HG03108 (cell line): ENCODE data around the gene PRTN3.
"Not testable (repeated sequence)": the region's sequence is repeated elsewhere in the genome, so short reads cannot be mapped to it uniquely, and the experiment has no call there.

ENCODE experiments used
- ATAC-seq: cut with Tn5 transposase; IDR thresholded peaks from one replicate; pipeline ENCODE4 v1.9.1; 2021; ENCODE audit warnings: moderate library complexity; ENCODE audit not compliant: unreplicated experiment

The PRTN3 gene

DNA sequence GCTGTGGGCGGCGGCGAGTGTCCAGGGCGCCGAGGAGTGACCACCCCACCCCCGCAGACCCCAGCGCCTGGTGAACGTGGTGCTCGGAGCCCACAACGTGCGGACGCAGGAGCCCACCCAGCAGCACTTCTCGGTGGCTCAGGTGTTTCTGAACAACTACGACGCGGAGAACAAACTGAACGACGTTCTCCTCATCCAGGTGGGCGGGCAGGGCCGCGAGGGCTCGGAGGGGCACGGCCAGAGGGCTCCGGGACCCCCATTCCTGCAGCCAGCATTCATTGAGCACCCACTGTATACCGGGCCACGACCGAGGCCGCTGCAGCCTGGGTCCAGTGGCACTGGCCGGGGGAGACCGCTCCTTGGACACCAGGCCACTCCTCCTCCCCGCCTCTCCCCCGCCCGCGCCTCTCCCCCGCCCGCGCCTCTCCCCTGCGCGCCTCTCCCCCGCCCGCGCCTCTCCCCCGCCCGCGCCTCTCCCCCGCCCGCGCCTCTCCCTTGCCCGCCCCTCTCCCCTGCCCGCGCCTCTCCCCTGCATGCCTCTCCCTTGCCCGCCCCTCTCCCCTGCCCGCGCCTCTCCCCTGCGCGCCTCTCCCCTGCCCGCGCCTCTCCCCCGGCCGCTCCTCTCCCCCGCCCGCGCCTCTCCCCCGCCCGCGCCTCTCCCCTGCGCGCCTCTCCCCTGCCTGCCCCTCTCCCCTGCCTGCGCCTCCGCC is 3.2 kb downstream of the PRTN3 start:
- no peak for ATAC-seq

DNA sequence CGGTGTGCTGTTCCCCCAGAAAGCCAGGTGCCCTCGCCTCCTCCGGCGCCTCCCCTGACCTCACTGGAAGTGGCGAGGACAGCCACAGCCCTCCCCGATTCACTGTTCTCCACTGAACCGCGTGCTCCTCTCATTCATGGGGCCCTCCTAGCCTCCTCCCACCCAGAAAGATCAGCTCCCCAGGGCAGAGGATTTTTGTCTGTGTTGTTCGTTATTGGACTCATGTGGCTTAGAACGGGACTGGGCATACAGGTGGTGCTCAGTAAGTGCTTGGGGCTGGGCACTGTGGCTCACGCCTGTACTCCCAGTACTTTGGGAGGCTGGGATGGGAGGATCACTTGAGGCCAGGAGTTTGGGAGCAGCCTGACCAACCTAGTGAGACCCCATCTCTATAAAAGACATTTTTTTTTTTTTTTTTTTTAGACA is 3.8 kb downstream of the PRTN3 start:
- no peak for ATAC-seq

DNA sequence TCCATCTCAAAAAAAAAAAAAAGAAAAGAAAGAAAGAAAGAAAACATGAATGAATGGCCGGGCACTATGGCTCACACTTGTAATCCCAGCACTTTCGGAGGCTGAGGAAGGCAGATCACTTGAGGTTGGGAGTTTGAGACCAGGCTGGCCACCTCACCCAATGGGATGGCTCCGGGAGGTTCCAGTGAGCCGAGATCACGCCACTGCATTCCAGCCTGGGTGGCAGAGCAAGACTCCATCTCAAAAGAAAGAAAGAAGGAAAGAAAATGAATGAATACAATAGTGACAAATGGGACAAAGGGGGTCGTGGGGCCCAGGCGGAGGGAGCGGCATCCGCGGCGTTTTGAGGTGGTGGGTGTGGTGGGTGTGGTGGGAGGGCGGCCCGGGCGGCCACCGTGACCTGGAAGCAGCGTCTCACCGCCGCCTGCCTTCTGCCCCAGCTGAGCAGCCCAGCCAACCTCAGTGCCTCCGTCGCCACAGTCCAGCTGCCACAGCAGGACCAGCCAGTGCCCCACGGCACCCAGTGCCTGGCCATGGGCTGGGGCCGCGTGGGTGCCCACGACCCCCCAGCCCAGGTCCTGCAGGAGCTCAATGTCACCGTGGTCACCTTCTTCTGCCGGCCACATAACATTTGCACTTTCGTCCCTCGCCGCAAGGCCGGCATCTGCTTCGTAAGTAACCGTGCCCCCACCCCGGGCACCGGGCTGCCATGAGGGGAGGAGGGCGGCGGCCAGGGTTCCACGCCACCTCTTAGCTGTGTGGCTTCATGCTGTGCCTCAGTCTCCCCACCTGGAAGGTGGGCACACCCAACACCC is 5.1 kb downstream of the PRTN3 start:
- no peak for ATAC-seq

- ATAC-seq = no peak
Observed at GRCh38 chr19:848386-848921, 7.7 kb downstream of the PRTN3 start.

GRCh38 chr19:849195-849594 is 8.4 kb downstream of the PRTN3 start:
- ATAC-seq = not testable (repeated sequence)

DNA sequence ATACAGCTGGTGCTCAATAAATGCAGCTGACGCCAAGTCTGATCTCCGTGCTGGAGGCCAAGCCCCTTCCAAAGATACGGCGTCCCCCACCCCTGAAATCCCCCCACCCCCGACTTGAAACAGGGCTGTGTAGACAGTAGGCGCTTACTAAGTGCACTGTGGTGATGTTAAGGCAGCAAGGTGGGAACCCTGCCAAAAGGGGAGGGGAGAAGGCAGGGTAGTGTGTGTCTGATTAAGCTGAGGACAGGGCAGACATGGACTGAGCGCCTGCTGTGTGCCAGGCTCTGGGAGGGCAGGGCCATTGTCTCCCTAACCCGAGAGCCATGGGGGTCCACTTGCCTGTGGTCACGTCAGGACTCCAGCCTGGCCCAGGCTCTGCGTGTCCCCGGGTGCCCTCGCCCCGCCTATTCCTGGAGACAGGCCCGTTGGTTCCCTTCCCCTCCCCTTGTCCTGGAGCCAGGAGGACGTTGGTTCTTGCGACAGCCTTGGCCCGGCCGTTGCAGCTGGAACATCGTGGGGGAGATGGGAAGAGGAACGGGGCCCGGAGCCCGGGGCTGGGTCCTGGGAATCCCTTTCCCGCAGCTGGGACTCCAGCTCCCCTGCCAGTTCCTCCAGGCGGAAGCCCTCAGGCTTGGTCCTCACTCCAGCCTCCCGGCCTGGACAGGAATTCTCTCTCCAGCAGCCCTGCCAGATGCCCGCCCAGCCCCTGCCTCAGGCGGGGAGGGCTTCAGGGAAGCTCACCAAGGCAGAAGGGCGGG is 9.6 kb downstream of the PRTN3 start:
- ATAC-seq = no peak

DNA sequence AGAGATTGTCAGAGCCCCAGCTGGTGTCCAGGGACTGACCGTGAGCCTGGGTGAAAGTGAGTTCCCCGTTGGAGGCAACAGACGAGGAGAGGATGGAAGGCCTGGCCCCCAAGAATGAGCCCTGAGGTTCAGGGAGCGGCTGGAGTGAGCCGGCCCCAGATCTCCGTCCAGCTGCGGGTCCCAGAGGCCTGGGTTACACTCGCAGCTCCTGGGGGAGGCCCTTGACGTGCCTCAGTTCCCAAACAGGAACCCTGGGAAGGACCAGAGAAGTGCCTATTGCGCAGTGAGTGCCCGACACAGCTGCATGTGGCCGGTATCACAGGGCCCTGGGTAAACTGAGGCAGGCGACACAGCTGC is 10.2 kb downstream of the PRTN3 start:
- no peak for ATAC-seq

GRCh38 chr19:852136-853013 is 11.6 kb downstream of the PRTN3 start, which contains the start of gene ELANE:
ELANE (plus strand) TSS chr19:852303; CDS start chr19:852329, 26 bp downstream.
- ATAC-seq = no peak

DNA sequence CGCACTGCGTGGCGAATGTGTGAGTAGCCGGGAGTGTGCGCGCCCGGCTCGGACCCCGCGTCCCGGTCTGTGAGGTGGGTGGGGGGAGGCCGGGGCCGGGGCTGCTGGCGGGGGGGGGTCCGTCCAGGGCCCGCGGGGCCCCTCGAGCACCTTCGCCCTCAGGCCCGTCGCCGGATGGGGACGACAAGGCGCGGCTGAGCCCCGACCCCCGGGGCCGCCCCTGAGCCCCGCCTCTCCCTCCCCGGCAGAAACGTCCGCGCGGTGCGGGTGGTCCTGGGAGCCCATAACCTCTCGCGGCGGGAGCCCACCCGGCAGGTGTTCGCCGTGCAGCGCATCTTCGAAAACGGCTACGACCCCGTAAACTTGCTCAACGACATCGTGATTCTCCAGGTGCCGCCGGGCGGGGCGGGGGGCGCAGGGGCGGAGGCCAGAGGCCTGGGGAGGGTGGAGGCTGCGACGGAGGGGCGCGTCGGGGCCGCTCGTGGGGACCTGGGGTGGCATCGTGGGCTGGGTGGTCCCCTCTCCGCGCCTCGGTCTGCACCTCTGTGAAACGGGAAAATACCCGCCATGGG is 12.3 kb downstream of the PRTN3 start:
- no peak for ATAC-seq

GRCh38 chr19:853614-854220 is 12.9 kb downstream of the PRTN3 start:
- not testable (repeated sequence) for ATAC-seq

GRCh38 chr19:854549-854948 is 13.8 kb downstream of the PRTN3 start:
- no peak for ATAC-seq

DNA sequence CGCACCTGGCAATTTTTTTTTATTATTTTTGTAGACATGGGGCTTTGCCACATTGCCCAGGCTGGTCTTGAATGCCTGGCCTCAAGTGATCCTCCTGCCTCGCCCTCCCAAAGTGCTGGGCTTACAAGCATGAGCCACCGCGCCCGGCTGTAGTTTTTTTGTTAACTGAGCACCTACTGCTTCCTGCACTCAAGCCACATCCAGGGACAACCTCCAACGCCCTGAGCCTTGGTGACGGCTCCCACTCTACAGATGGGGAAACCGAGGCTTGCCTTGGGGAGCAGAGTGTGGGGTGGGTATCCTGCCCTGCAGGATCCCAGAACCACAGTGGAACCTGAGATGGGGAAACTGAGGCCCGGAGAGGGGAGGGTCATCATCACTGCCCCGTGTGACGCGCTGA is 14.3 kb downstream of the PRTN3 start:
- no peak for ATAC-seq

GRCh38 chr19:855566-856120 is 14.8 kb downstream of the PRTN3 start:
- ATAC-seq = no peak

GRCh38 chr19:858284-858683 is 17.5 kb downstream of the PRTN3 start:
- no peak for ATAC-seq

- no peak for ATAC-seq
Observed at GRCh38 chr19:858868-859843, 18.4 kb downstream of the PRTN3 start, which contains the start of gene CFD. CFD (plus strand) TSS chr19:859664; CDS start chr19:859690, 26 bp downstream.

DNA sequence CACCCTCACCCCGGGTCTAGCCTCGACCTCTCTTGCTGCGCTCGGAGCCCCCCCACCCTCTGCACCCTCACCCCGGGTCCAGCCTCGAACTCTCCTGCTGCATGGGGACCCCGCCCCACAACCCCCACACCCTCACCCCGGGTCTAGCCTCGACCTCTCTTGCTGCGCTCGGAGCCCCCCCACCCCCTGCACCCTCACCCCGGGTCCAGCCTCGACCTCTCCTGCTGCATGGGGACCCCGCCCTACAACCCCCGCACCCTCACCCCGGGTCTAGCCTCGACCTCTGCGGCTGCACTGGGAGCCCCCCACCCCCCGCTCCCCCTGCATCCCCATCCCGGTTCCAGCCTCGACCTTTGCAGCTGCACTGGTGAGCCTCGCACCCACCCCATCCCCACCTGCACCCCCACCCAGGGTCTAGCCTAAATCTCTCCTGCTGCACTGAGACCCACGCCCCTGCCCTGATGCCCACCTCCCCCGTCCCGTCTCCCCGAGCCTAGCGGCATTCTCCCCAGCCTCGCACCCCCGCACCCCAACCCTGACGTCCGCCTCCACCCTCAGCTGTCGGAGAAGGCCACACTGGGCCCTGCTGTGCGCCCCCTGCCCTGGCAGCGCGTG is 20.4 kb downstream of the PRTN3 start:
- no peak for ATAC-seq

- no peak for ATAC-seq
Observed at GRCh38 chr19:861756-862580, 21.2 kb downstream of the PRTN3 start.
